ENCODE results near the gene KCNT1.

DNA sequence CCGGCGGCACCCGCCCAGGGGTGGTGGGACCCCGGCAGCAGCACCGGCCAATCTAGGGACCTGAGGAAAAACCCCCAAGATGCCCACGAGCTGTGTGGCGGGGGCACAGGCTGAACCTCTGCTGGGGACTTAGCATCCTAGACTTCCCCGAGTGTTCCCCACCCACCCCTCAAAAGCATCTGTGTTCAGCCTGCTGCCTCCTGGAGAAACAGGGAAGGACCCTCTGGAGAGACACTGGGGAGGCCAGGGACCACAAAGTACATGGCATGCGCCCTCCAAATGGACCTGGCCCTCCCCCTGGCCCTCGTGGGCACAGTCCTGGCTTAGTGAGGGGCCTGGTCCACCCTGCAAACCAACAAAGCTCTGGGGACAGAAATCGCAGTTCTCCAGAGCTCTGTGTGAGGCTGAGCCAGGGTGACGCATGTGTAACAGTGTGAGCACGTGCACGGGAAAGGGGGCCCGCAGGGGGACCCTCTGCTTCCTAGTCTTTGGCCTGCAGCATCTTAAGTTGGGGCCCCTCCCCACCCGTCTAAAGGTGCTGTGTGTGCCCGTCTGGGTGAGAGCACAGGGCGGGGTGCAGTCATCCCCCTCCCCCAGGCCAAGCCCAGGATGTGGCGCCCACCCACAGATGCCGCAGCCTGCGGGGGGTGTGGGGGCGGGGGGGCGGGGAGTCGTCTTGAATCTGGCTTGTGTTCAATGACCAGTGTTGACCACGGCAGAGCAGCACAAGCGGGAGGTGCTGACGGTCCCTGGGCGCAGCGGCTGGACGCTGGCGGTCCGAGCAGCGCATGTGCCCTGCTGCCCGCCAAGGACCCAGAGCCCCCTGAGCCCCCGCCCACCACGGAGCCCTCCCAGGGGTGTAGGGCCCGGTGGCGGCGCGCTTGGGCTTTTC, 672 bp upstream of the KCNT1 start:
- TF ChIP-seq CTCF (IDR thresholded peaks at IDR 0.05; ENCODE audit: low read depth, low read length, poor library complexity, severe bottlenecking) (no peak), EZH2phosphoT487 (IDR thresholded peaks at IDR 0.05; ENCODE audit: borderline replicate concordance, low read length) (no peak)

All from DOHH2 (cell line).